K562 (cell line): ENCODE data around the gene ERAP2. TPM values are rescaled to one million over a fixed set of nuclear protein-coding genes. Genes with fewer than 3 reads are reported as not detected.

Experiments
- ARNT ChIP-seq, 2 experiments: fragments of 450-650 bp; IDR thresholded peaks; 2 replicates each; pipeline ENCODE4 v1.6.1; 2016; ENCODE audit warnings: mild to moderate bottlenecking in 1 of 2
- CAMTA2 ChIP-seq: fragments of 250-450 bp; sonication (Bioruptor Pico); conservative IDR thresholded peaks from 2 replicates; pipeline ENCODE4 v1.5.1; 2022
- CLOCK ChIP-seq: fragments of 250-450 bp; sonication (Bioruptor Pico); IDR thresholded peaks from 2 replicates; pipeline ENCODE4 v1.4.0; 2020; ENCODE audit warnings: mild to moderate bottlenecking, moderate library complexity, borderline replicate concordance
- CTCFL ChIP-seq: IDR thresholded peaks from 2 replicates; pipeline ENCODE4 v1.6.1; 2011; ENCODE audit warnings: borderline replicate concordance, low read depth, mild to moderate bottlenecking, moderate library complexity, low read length; ENCODE audit not compliant: insufficient read depth, poor library complexity, severe bottlenecking
- DACH1 ChIP-seq: fragments of 450-650 bp; IDR thresholded peaks from 2 replicates; pipeline ENCODE4 v1.6.1; 2018; ENCODE audit not compliant: partially characterized antibody
- ELK3 ChIP-seq: fragments of 450-650 bp; formaldehyde crosslinking; IDR thresholded peaks from 2 replicates; pipeline ENCODE4 v1.4.0; 2020; ENCODE audit warnings: mild to moderate bottlenecking
- HMG20A ChIP-seq: fragments of 450-650 bp; formaldehyde crosslinking; conservative IDR thresholded peaks from 2 replicates; pipeline ENCODE4 v1.4.0; 2020; ENCODE audit warnings: mild to moderate bottlenecking, mixed read lengths
- MEF2D ChIP-seq: conservative IDR thresholded peaks from 2 replicates; pipeline ENCODE4 v1.6.1; 2016; ENCODE audit warnings: low read depth, missing genetic modification characterization, missing compliant biosample characterization
- MTA1 ChIP-seq: fragments of 450-650 bp; IDR thresholded peaks from 2 replicates; pipeline ENCODE4 v1.6.1; 2017; ENCODE audit warnings: borderline replicate concordance
- PHTF2 ChIP-seq: fragments of 250-450 bp; sonication (Bioruptor Pico); IDR thresholded peaks from 2 replicates; pipeline ENCODE4 v1.5.0; 2021; ENCODE audit warnings: mild to moderate bottlenecking
- SREBF1 ChIP-seq: fragments of 150-350 bp; IDR thresholded peaks from 2 replicates; pipeline ENCODE4 v1.6.1; 2014; ENCODE audit warnings: antibody characterized with exemption, low read depth, low read length, borderline replicate concordance
- STAT5A ChIP-seq: IDR thresholded peaks from 2 replicates; pipeline ENCODE4 v1.6.1; 2012; ENCODE audit warnings: low read length, inconsistent platforms, borderline replicate concordance
- TBP ChIP-seq: optimal IDR thresholded peaks from 2 replicates; pipeline ENCODE3; 2011; ENCODE audit warnings: low read depth, low read length, improper control_type of control experiment
- U2AF1 ChIP-seq: fragments of 200-400 bp; formaldehyde crosslinking; optimal IDR thresholded peaks from 2 replicates; pipeline ENCODE3; 2017; ENCODE audit warnings: mild to moderate bottlenecking, low read depth, low read length, moderate library complexity
- ZBTB12 ChIP-seq: fragments of 250-450 bp; sonication (Bioruptor Pico); IDR thresholded peaks from 2 replicates; pipeline ENCODE4 v1.4.0; 2020
- ZNF134 ChIP-seq: fragments of 250-450 bp; sonication (Bioruptor Pico); conservative IDR thresholded peaks from 2 replicates; pipeline ENCODE4 v1.4.0; 2020
- ZNF408 ChIP-seq: fragments of 250-450 bp; sonication (Bioruptor Pico); IDR thresholded peaks from 2 replicates; pipeline ENCODE4 v1.4.0; 2020; ENCODE audit warnings: low read depth, mild to moderate bottlenecking, moderate library complexity
- ZNF511 ChIP-seq: sonication (generic); formaldehyde crosslinking; IDR thresholded peaks from 2 replicates; pipeline ENCODE4 v1.8.0; 2022; ENCODE audit warnings: mild to moderate bottlenecking, missing genetic modification reagents
- ZNF583 ChIP-seq: fragments of 250-450 bp; sonication (Bioruptor Pico); IDR thresholded peaks from 2 replicates; pipeline ENCODE4 v1.4.0; 2020
- ZNF644 ChIP-seq: fragments of 200-800 bp; sonication (Bioruptor generic); IDR thresholded peaks from 2 replicates; pipeline ENCODE4 v1.6.1; 2016; ENCODE audit warnings: low read depth, missing genetic modification characterization, missing compliant biosample characterization
- ZNF780A ChIP-seq: fragments of 250-450 bp; sonication (Bioruptor Pico); IDR thresholded peaks from 2 replicates; pipeline ENCODE4 v1.5.0; 2021; ENCODE audit warnings: mild to moderate bottlenecking
- ZNF830 ChIP-seq: fragments of 250-450 bp; sonication (Bioruptor Pico); IDR thresholded peaks from 2 replicates; pipeline ENCODE4 v1.5.0; 2021; ENCODE audit warnings: mild to moderate bottlenecking
- polyA plus RNA-seq, 8 experiments: library from polyadenylated mRNA; depleted of rRNA in 4 of 8; stranded (reverse) in 5 of 8; unstranded in 3 of 8; fragments of >200 nt; fragmentation: Nextera tagmentation in 2 of 8; fragmentation: Illumina TruSeq in 1 of 8; extraction: Ambion mirVana in 2 of 8; extraction: Trizol in 1 of 8; gene quantifications; 2 replicates each; pipeline versions ENCODE4 v1.2.1 to v1.2.3, GENCODE V29; 2011 to 2014; ENCODE audit warnings: inconsistent platforms in 1 of 8, missing spikeins in 1 of 8
- total RNA-seq, 7 experiments: library from RNA; depleted of rRNA in 6 of 7; stranded (reverse); fragments of >200 nt in 6 of 7; fragmentation: Illumina TruSeq in 2 of 7; extraction: Trizol in 2 of 7; gene quantifications; 2 replicates each; pipeline versions ENCODE4 v1.2.1 to v1.2.3, GENCODE V29; 2011 to 2021; ENCODE audit warnings: low replicate concordance in 1 of 7

ERAP2 gene
- total and polyA plus RNA-seq, 9 of the 15 experiments (the other 6 are each of a cell fraction or from before 2014, with no cell fraction given) = 0.93 to 4.0 (median 2.1) TPM

GRCh38 chr5:96885518-96886338, 9.4 kb downstream of the ERAP2 start (continued):
- TF ChIP-seq ZNF511 (CRISPR knock-in tag) (no peak), ZNF830 (CRISPR knock-in tag) (no peak), ZNF780A (CRISPR knock-in tag) (no peak), ZNF583 (no peak), U2AF1 (no peak), ARNT (IDR thresholded peaks at IDR 0.05) (no peak), MEF2D (no peak), CLOCK (no peak), ZNF134 (CRISPR knock-in tag) (no peak), DACH1 (no peak), CAMTA2 (CRISPR knock-in tag) (no peak), MTA1 (no peak; the same call in 1 of the 2 replicates), TBP (no peak), ZNF408 (no peak), ZNF644 (tag) (no peak), ZBTB12 (no peak), STAT5A (no peak), ELK3 (no peak), SREBF1 (no peak), PHTF2 (CRISPR knock-in tag) (no peak), HMG20A (no peak), CTCFL (no peak)
